ENCODE results near the gene SYNGR4. TPM values are rescaled to one million over a fixed set of nuclear protein-coding genes. Genes with fewer than 3 reads are reported as not detected.

SYNGR4 gene
- total and polyA plus RNA-seq, 2 donors (not counting 1 experiment from before 2014, with no cell fraction given) = not detected

GRCh38 chr19:48329167-48329891 is 34.8 kb upstream of the SYNGR4 start:
- DNase-seq = peak; percentile 62
- H3K4me1 Mint-ChIP-seq = peaks cover 74% of the 10 kb centered on the region
- no peak for ATAC-seq (ENCODE audit: low read depth)

More at GRCh38 chr19:48329167-48329891, 34.8 kb upstream of the SYNGR4 start:
- peaks cover 0 to 42% of the 10 kb centered on the region in 2 experiments for H3K36me3 ChIP-seq (replicated peaks in 1 of 2; ENCODE audit: control extremely low read depth in 1 of 2, control insufficient read depth in 1 of 2, extremely low read depth in 1 of 2, insufficient read depth in 2 of 2, low read length in 1 of 2)
- peaks cover 44% of the 10 kb centered on the region for H4K20me1 ChIP-seq (ENCODE audit: control insufficient read depth, insufficient read depth, low read length, poor library complexity, severe bottlenecking)
- Mint-ChIP-seq H3K4me3 (peak overlapping the region; percentile 76), H3K9me3 (ENCODE audit: insufficient read depth) (no peaks in the 10 kb centered on the region), H3K27ac (peak overlapping the region; percentile 88), H3K27me3 (no peaks in the 10 kb centered on the region)
- WGBS (ENCODE audit: insufficient coverage) = 50% methylated on average over 5 of the region's 15 CpGs
- peaks cover 53% of the 10 kb centered on the region for H3K79me2 ChIP-seq (ENCODE audit: control insufficient read depth, insufficient read depth, low read length)
- intact Hi-C loops (cut with micrococcal nuclease) = loop anchor here (5.0 kb wide), 1 partner anchor 308 kb away; the partner anchor contains the start of gene DBP
- peak overlapping the region in 4 of 5 experiments; percentile 26 to 53 (median 36) for H3K4me3 ChIP-seq (ENCODE audit: control extremely low read depth in 1 of 5, extremely low read depth in 1 of 5, insufficient read depth in 1 of 5, low read depth in 2 of 5, low read length in 4 of 5)
- ChIA-PET POLR2A (interaction anchor here (1.0 to 6.6 kb wide), 2 partner anchors 9 to 74 kb away, joined by 4 to 180 read pairs; partner anchors contain the start of genes CARD8 and EMP3), CTCF (interaction anchor here (1.1 to 11.5 kb wide), 2 partner anchors 10 to 35 kb away, joined by 3 to 345 read pairs; partner anchors contain the start of genes EMP3, SYNGR4 and TMEM143)
- peaks cover 0 to 4% (median 2%) of the 10 kb centered on the region in 3 donors for H3K9me3 ChIP-seq (ENCODE audit: control extremely low read depth in 1 of 3, control insufficient read depth in 2 of 3, insufficient read depth in 1 of 3, low read length in 2 of 3)
- peaks cover 67 to 85% of the 10 kb centered on the region in 2 donors for H3K4me1 ChIP-seq (ENCODE audit: control insufficient read depth in 2 of 2, insufficient read depth in 2 of 2, low read length in 2 of 2)
- TF ChIP-seq CTCF (IDR thresholded peaks at IDR 0.05) = no peak
- TF ChIP-seq EZH2 (IDR thresholded peaks at IDR 0.05; ENCODE audit: borderline replicate concordance, insufficient read depth, low read depth, low read length, poor library complexity, severe bottlenecking) = no peak
- peak overlapping the region; percentile 46 for H3K9ac ChIP-seq (ENCODE audit: low read length)
- H3K27me3 ChIP-seq (replicated peaks in 1 of 4; ENCODE audit: control extremely low read depth in 1 of 4, control insufficient read depth in 3 of 4, insufficient read depth in 4 of 4, low read length in 3 of 4) = no peaks in the 10 kb centered on the region
- peak overlapping the region; percentile 70 to 79 for H3K27ac ChIP-seq (ENCODE audit: low read length in 2 of 2)
- peak overlapping the region; percentile 72 for H3K4me2 ChIP-seq (replicated peaks; ENCODE audit: low read depth, low read length, poor library complexity, severe bottlenecking)
- H2AFZ ChIP-seq (ENCODE audit: insufficient read depth, low read depth, low read length, poor library complexity, severe bottlenecking) = no peak overlapping the region
